HepG2 (cell line): ENCODE measurements around the gene SLC9A4. TPM values are rescaled to one million over a fixed set of nuclear protein-coding genes. Genes with fewer than 3 reads are reported as not detected.

Experiments used
- ATAC-seq: fragments of 200-7000 bp; cut with Tn5 transposase; 3 replicates; pipeline ENCODE4 v1.9.1; 2020; ENCODE audit warnings: mild to moderate bottlenecking, moderate library complexity
- BruUV-seq: library from RNA; stranded (reverse); fragments of 400-500 nt; replicated peaks from 2 replicates; lab custom pipeline; 2021; lab: Mats Ljungman, UMichigan
- CTCF ChIA-PET: fragments of 300-600 bp; formaldehyde crosslinking; extraction: SDS; loops from one replicate; lab custom pipeline; 2021; ENCODE audit warnings: low total read pairs, inconsistent platforms, low intra/inter-chr PET ratio; lab: Yijun Ruan, JAX
- POLR2A ChIA-PET: fragments of 350-600 bp; sonication (Branson Sonifier 250); formaldehyde crosslinking; loops from one replicate; lab custom pipeline; 2020; ENCODE audit warnings: antibody characterized with exemption, inconsistent platforms; lab: Yijun Ruan, JAX
- DNase-seq: peaks from one replicate; pipeline ENCODE4 v3.0.0-alpha.2; 2015; ENCODE audit warnings: low spot score
- FAIRE-seq: peaks from 3 replicates; lab custom pipeline; 2011; peaks lifted over from hg19 to GRCh38; lab: Jason Lieb, UNC
- H2AFZ ChIP-seq: one replicate; pipeline ENCODE4 v1.6.1; 2011; ENCODE audit warnings: low read length, inconsistent platforms
- H3K27ac ChIP-seq: fragments of 300-600 bp; 3 replicates; pipeline ENCODE4 v1.8.0; 2011; ENCODE audit warnings: mixed run types, mild to moderate bottlenecking, mixed read lengths, low read length, inconsistent platforms; ENCODE audit not compliant: insufficient read depth; ENCODE audit errors: extremely low read length
- H3K27me3 ChIP-seq, 2 experiments: fragments of 200-600 bp in 1 of 2; 2 replicates in 1 of 2; 3 replicates in 1 of 2; pipeline versions ENCODE4 v1.6.0 to v1.8.0; 2011; ENCODE audit warnings: low read length in 2 of 2, mild to moderate bottlenecking in 2 of 2, moderate library complexity in 2 of 2, inconsistent platforms in 1 of 2; ENCODE audit not compliant: insufficient read depth in 2 of 2, control insufficient read depth in 1 of 2
- H3K36me3 ChIP-seq, 2 experiments: fragments of 200-600 bp in 1 of 2; replicated peaks in 1 of 2; 2 replicates in 1 of 2; 3 replicates in 1 of 2; pipeline versions ENCODE4 v1.5.1 to v1.8.0; 2011; ENCODE audit warnings: low read length in 2 of 2, inconsistent platforms in 1 of 2; ENCODE audit not compliant: insufficient read depth in 2 of 2, control insufficient read depth in 1 of 2
- H3K4me1 ChIP-seq: 2 replicates; pipeline ENCODE4 v1.5.1; 2012; ENCODE audit warnings: low read length, inconsistent platforms; ENCODE audit not compliant: insufficient read depth
- H3K4me2 ChIP-seq: 2 replicates; pipeline ENCODE4 v1.6.0; 2011; ENCODE audit warnings: low read depth, low read length, inconsistent platforms
- H3K4me3 ChIP-seq, 3 experiments: fragments of 200-600 bp in 1 of 3; sonication (generic), shearing (Covaris generic) in 1 of 3; replicated peaks in 1 of 3; 2 replicates each; pipeline ENCODE4 v1.5.1; 2011 to 2016; ENCODE audit warnings: low read length in 3 of 3, inconsistent platforms in 2 of 3, low read depth in 2 of 3, mild to moderate bottlenecking in 2 of 3, control low read depth in 1 of 3, mixed read lengths in 1 of 3; ENCODE audit not compliant: insufficient read depth in 1 of 3
- H3K79me2 ChIP-seq: one replicate; pipeline ENCODE4 v1.6.1; 2011; ENCODE audit warnings: low read length, inconsistent platforms; ENCODE audit not compliant: insufficient read depth
- H3K9ac ChIP-seq: 2 replicates; pipeline ENCODE4 v1.6.0; 2011; ENCODE audit warnings: mild to moderate bottlenecking, low read depth, low read length, inconsistent platforms; ENCODE audit not compliant: insufficient read depth
- H3K9me3 ChIP-seq: 2 replicates; pipeline ENCODE4 v1.5.1; 2012; ENCODE audit warnings: mild to moderate bottlenecking, low read length
- H4K20me1 ChIP-seq: 2 replicates; pipeline ENCODE4 v1.6.0; 2011; ENCODE audit warnings: inconsistent platforms, mild to moderate bottlenecking, low read length, moderate library complexity; ENCODE audit not compliant: insufficient read depth
- CCDC6 ChIP-seq: sonication (generic); formaldehyde crosslinking; IDR thresholded peaks from 2 replicates; pipeline ENCODE4 v1.8.1; 2022; ENCODE audit warnings: mild to moderate bottlenecking, missing genetic modification reagents, moderate library complexity
- CREB1 ChIP-seq, 2 experiments: fragments of 450-650 bp in 1 of 2; IDR thresholded peaks; 2 replicates each; pipeline ENCODE4 v1.6.1; 2016 to 2017; ENCODE audit warnings: control low read depth in 1 of 2, mild to moderate bottlenecking in 1 of 2, missing compliant biosample characterization in 1 of 2, missing genetic modification characterization in 1 of 2
- FOXK1 ChIP-seq: sonication (generic); formaldehyde crosslinking; IDR thresholded peaks from 2 replicates; pipeline ENCODE4 v1.4.0; 2020; ENCODE audit warnings: low read depth, missing genetic modification reagents, borderline replicate concordance
- GPN1 ChIP-seq: sonication (generic); formaldehyde crosslinking; IDR thresholded peaks from 2 replicates; pipeline ENCODE4 v1.5.1; 2020; ENCODE audit warnings: missing genetic modification reagents, borderline replicate concordance
- GTF3A ChIP-seq: sonication (generic); formaldehyde crosslinking; conservative IDR thresholded peaks from 2 replicates; pipeline ENCODE4 v1.4.0; 2020; ENCODE audit warnings: mild to moderate bottlenecking, missing genetic modification reagents
- MEIS2 ChIP-seq: sonication (generic); formaldehyde crosslinking; IDR thresholded peaks from 2 replicates; pipeline ENCODE4 v1.9.0; 2021; ENCODE audit warnings: mild to moderate bottlenecking, missing genetic modification reagents
- NPAS2 ChIP-seq: sonication (generic); formaldehyde crosslinking; IDR thresholded peaks from 2 replicates; pipeline ENCODE4 v1.8.0; 2022; ENCODE audit warnings: mild to moderate bottlenecking, missing genetic modification reagents, borderline replicate concordance
- NR2F2 ChIP-seq: IDR thresholded peaks from 2 replicates; pipeline ENCODE4 v1.6.1; 2012; ENCODE audit warnings: low read depth, inconsistent platforms, borderline replicate concordance
- PHF21A ChIP-seq: sonication (generic); formaldehyde crosslinking; IDR thresholded peaks from 2 replicates; pipeline ENCODE4 v1.5.0; 2020; ENCODE audit warnings: mild to moderate bottlenecking, missing genetic modification reagents
- SP2 ChIP-seq: sonication (generic); formaldehyde crosslinking; IDR thresholded peaks from 2 replicates; pipeline ENCODE4 v1.5.1; 2020; ENCODE audit warnings: mild to moderate bottlenecking, missing genetic modification reagents
- ZNF326 ChIP-seq: sonication (generic); formaldehyde crosslinking; IDR thresholded peaks from 2 replicates; pipeline ENCODE4 v1.4.0; 2020; ENCODE audit warnings: missing genetic modification reagents, borderline replicate concordance
- ZNF83 ChIP-seq: sonication (generic); formaldehyde crosslinking; IDR thresholded peaks from 2 replicates; pipeline ENCODE4 v1.4.0; 2020; ENCODE audit warnings: missing genetic modification reagents, mild to moderate bottlenecking, borderline replicate concordance
- ZNF878 ChIP-seq: sonication (generic); formaldehyde crosslinking; IDR thresholded peaks from 2 replicates; pipeline ENCODE4 v1.8.1; 2023; ENCODE audit warnings: mild to moderate bottlenecking, missing genetic modification reagents, moderate library complexity
- in situ Hi-C: cut with HindIII; loops from 2 replicates; pipeline ENCODE4 v1.10.0; 2017; ENCODE audit warnings: low pct_unique_long_range_greater_than_20kb; ENCODE audit not compliant: extremely low pct_ligation_motif_present
- intact Hi-C: fragments of 100-400 bp; cut with micrococcal nuclease; formaldehyde crosslinking; loops from one replicate; pipeline ENCODE4 v1.10.0; 2022; ENCODE audit not compliant: unreplicated experiment
- polyA plus RNA-seq, 8 experiments: library from polyadenylated mRNA; depleted of rRNA in 3 of 8; stranded (reverse) in 7 of 8; unstranded in 1 of 8; fragments of >200 nt; fragmentation: Illumina TruSeq in 4 of 8; extraction: Trizol in 4 of 8; gene quantifications; 2 replicates each; pipeline versions ENCODE4 v1.2.1 to v1.2.3, GENCODE V29; 2011 to 2016; ENCODE audit warnings: low read depth in 4 of 8, missing spikeins in 1 of 8, mixed read lengths in 1 of 8; ENCODE audit not compliant: insufficient read depth in 1 of 8
- total RNA-seq, 5 experiments: library from RNA; depleted of rRNA; stranded (reverse); fragments of >200 nt; fragmentation: Illumina TruSeq; extraction: Trizol; gene quantifications; 2 replicates each; pipeline ENCODE4 v1.2.3, GENCODE V29; 2016; ENCODE audit warnings: low read depth in 1 of 5
- TF ChIP-seq, protein P1 (sequence below): sonication (generic); formaldehyde crosslinking; IDR thresholded peaks from 2 replicates; pipeline ENCODE4 v1.5.0; 2020; ENCODE audit warnings: mild to moderate bottlenecking, missing genetic modification reagents, borderline replicate concordance
- TF ChIP-seq, protein P2 (sequence below): sonication (generic); formaldehyde crosslinking; conservative IDR thresholded peaks from 2 replicates; pipeline ENCODE4 v1.8.0; 2022; ENCODE audit warnings: mild to moderate bottlenecking, moderate library complexity, missing genetic modification reagents

SLC9A4 gene
- total and polyA plus RNA-seq, 2 of the 13 experiments (the other 11 are each of a cell fraction or from before 2014, with no cell fraction given): not detected

DNA sequence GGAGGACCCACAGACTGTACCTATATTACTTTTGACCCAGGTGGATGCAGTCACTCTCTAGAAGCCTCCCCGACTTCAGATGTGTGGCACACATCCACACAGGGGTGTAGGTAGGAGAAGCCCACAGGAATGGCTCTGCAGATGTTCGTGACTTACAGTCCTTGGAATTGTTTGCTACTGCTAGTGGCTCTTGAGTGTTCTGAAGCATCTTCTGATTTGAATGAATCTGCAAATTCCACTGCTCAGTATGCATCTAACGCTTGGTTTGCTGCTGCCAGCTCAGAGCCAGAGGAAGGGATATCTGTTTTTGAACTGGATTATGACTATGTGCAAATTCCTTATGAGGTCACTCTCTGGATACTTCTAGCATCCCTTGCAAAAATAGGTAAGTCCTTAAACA, 605 bp downstream of the SLC9A4 start (continued):
- TF ChIP-seq MEIS2: no peak
- no peak for TF ChIP-seq ZNF83 (CRISPR knock-in tag)
- TF ChIP-seq CCDC6 (CRISPR knock-in tag): no peak
- no peak for TF ChIP-seq GPN1 (CRISPR knock-in tag)
- TF ChIP-seq, all 625 proteins: peak for 0

DNA sequence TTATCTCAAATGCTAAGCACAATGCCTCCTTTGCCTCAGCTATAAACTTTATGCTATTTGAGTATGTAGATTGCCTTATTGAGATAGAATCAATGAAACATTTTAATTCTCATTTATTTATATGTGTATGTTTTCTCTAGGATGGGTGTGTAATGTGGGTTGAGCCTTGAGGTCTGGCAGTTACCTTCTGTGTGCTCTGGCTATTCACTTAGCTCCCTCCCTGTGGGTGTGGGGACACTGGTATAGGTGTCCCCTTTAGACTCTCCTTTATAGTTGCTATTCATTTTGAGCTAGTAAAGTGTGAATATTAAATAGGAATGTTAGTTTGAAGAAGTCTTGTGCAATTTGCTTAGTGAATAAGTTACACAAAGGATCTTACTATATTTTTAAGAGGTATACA, 1.8 kb downstream of the SLC9A4 start:
- intact Hi-C loops: no loop called here
- ChIA-PET POLR2A (no interaction called here), CTCF (no interaction called here)
- Histone ChIP-seq H3K79me2 (no peaks in the 10 kb centered on the region), H3K36me3 (no peaks in the 10 kb centered on the region), H3K4me2 (no peak overlapping the region), H3K4me3 (no peak overlapping the region), H2AFZ (no peak overlapping the region), H3K9ac (no peak overlapping the region), H4K20me1 (no peaks in the 10 kb centered on the region), H3K4me1 (no peaks in the 10 kb centered on the region), H3K9me3 (no peaks in the 10 kb centered on the region), H3K27me3 (peaks cover 0 to 3% of the 10 kb centered on the region in 2 experiments; a peak in 1 of 5 replicates), H3K27ac (no peak overlapping the region)
- FAIRE-seq: no peak
- in situ Hi-C loops: loop anchor here (5.0 kb wide), 1 partner anchor 143 kb away; the partner anchor contains the start of gene SLC9A2
- BruUV-seq: no TSS peak
- DNase-seq: no peak
- ATAC-seq: no peak
- TF ChIP-seq GTF3A (CRISPR knock-in tag) (no peak), PHF21A (CRISPR knock-in tag) (no peak), SP2 (CRISPR knock-in tag) (no peak), ZNF326 (CRISPR knock-in tag) (no peak), ZNF878 (no peak), CREB1 (IDR thresholded peaks at IDR 0.05) (no peak), CREB1 (CRISPR knock-in tag; IDR thresholded peaks at IDR 0.05) (no peak), FOXK1 (CRISPR knock-in tag) (no peak), NR2F2 (no peak), NPAS2 (CRISPR knock-in tag) (no peak)
- TF ChIP-seq, protein P1, sequence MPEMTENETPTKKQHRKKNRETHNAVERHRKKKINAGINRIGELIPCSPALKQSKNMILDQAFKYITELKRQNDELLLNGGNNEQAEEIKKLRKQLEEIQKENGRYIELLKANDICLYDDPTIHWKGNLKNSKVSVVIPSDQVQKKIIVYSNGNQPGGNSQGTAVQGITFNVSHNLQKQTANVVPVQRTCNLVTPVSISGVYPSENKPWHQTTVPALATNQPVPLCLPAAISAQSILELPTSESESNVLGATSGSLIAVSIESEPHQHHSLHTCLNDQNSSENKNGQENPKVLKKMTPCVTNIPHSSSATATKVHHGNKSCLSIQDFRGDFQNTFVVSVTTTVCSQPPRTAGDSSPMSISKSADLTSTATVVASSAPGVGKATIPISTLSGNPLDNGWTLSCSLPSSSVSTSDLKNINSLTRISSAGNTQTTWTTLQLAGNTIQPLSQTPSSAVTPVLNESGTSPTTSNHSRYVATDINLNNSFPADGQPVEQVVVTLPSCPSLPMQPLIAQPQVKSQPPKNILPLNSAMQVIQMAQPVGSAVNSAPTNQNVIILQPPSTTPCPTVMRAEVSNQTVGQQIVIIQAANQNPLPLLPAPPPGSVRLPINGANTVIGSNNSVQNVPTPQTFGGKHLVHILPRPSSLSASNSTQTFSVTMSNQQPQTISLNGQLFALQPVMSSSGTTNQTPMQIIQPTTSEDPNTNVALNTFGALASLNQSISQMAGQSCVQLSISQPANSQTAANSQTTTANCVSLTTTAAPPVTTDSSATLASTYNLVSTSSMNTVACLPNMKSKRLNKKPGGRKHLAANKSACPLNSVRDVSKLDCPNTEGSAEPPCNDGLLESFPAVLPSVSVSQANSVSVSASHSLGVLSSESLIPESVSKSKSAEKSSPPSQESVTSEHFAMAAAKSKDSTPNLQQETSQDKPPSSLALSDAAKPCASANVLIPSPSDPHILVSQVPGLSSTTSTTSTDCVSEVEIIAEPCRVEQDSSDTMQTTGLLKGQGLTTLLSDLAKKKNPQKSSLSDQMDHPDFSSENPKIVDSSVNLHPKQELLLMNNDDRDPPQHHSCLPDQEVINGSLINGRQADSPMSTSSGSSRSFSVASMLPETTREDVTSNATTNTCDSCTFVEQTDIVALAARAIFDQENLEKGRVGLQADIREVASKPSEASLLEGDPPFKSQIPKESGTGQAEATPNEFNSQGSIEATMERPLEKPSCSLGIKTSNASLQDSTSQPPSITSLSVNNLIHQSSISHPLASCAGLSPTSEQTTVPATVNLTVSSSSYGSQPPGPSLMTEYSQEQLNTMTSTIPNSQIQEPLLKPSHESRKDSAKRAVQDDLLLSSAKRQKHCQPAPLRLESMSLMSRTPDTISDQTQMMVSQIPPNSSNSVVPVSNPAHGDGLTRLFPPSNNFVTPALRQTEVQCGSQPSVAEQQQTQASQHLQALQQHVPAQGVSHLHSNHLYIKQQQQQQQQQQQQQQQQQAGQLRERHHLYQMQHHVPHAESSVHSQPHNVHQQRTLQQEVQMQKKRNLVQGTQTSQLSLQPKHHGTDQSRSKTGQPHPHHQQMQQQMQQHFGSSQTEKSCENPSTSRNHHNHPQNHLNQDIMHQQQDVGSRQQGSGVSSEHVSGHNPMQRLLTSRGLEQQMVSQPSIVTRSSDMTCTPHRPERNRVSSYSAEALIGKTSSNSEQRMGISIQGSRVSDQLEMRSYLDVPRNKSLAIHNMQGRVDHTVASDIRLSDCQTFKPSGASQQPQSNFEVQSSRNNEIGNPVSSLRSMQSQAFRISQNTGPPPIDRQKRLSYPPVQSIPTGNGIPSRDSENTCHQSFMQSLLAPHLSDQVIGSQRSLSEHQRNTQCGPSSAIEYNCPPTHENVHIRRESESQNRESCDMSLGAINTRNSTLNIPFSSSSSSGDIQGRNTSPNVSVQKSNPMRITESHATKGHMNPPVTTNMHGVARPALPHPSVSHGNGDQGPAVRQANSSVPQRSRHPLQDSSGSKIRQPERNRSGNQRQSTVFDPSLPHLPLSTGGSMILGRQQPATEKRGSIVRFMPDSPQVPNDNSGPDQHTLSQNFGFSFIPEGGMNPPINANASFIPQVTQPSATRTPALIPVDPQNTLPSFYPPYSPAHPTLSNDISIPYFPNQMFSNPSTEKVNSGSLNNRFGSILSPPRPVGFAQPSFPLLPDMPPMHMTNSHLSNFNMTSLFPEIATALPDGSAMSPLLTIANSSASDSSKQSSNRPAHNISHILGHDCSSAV: no peak
- TF ChIP-seq, protein P2, sequence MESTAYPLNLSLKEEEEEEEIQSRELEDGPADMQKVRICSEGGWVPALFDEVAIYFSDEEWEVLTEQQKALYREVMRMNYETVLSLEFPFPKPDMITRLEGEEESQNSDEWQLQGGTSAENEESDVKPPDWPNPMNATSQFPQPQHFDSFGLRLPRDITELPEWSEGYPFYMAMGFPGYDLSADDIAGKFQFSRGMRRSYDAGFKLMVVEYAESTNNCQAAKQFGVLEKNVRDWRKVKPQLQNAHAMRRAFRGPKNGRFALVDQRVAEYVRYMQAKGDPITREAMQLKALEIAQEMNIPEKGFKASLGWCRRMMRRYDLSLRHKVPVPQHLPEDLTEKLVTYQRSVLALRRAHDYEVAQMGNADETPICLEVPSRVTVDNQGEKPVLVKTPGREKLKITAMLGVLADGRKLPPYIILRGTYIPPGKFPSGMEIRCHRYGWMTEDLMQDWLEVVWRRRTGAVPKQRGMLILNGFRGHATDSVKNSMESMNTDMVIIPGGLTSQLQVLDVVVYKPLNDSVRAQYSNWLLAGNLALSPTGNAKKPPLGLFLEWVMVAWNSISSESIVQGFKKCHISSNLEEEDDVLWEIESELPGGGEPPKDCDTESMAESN (CRISPR knock-in tag): no peak
